H9 (cell line): ENCODE data around the gene DNAAF5. TPM values are rescaled to one million over a fixed set of nuclear protein-coding genes. Genes with fewer than 3 reads are reported as not detected.

Experiments used
- DNase-seq: peaks from one replicate; pipeline ENCODE4 v3.0.0-alpha.2; 2017
- H2AFZ ChIP-seq: one replicate; pipeline ENCODE4 v1.6.1; 2013; ENCODE audit warnings: mild to moderate bottlenecking, low read length, control low read depth, moderate library complexity
- H2AK5ac ChIP-seq: 2 replicates; pipeline ENCODE4 v1.6.1; 2013; ENCODE audit warnings: low read length, control low read depth, mixed read lengths; ENCODE audit not compliant: insufficient read length
- H2BK120ac ChIP-seq: one replicate; pipeline ENCODE4 v1.6.1; 2013; ENCODE audit warnings: low read depth, mild to moderate bottlenecking, low read length, control low read depth, inconsistent platforms; ENCODE audit not compliant: poor library complexity, severe bottlenecking
- H2BK12ac ChIP-seq: 2 replicates; pipeline ENCODE4 v1.6.1; 2013; ENCODE audit warnings: low read length, control low read depth, mixed read lengths, low read depth; ENCODE audit not compliant: insufficient read length
- H2BK15ac ChIP-seq: 2 replicates; pipeline ENCODE4 v1.6.1; 2013; ENCODE audit warnings: low read depth, low read length, control low read depth
- H2BK20ac ChIP-seq: one replicate; pipeline ENCODE4 v1.6.1; 2013; ENCODE audit warnings: low read depth, mild to moderate bottlenecking, low read length, control low read depth, inconsistent platforms; ENCODE audit not compliant: poor library complexity, severe bottlenecking
- H2BK5ac ChIP-seq: 2 replicates; pipeline ENCODE4 v1.6.1; 2013; ENCODE audit warnings: low read length, control low read depth, mixed read lengths; ENCODE audit not compliant: insufficient read length
- H3K14ac ChIP-seq: 2 replicates; pipeline ENCODE4 v1.6.1; 2013; ENCODE audit warnings: low read length, control low read depth; ENCODE audit not compliant: insufficient read depth
- H3K18ac ChIP-seq: 2 replicates; pipeline ENCODE4 v1.6.1; 2013; ENCODE audit warnings: low read depth, mild to moderate bottlenecking, mixed read lengths, low read length, control low read depth; ENCODE audit not compliant: insufficient read length
- H3K23ac ChIP-seq: 2 replicates; pipeline ENCODE4 v1.6.1; 2013; ENCODE audit warnings: low read length, control low read depth, mixed read lengths, low read depth; ENCODE audit not compliant: insufficient read length
- H3K23me2 ChIP-seq: 2 replicates; pipeline ENCODE4 v1.6.1; 2013; ENCODE audit warnings: low read depth, mild to moderate bottlenecking, mixed read lengths, low read length, control low read depth; ENCODE audit not compliant: insufficient read length, poor library complexity, severe bottlenecking
- H3K27ac ChIP-seq: 2 replicates; pipeline ENCODE4 v1.5.1; 2013; ENCODE audit warnings: low read length, control low read depth, mixed read lengths, low read depth; ENCODE audit not compliant: insufficient read length
- H3K27me3 ChIP-seq: 2 replicates; pipeline ENCODE4 v1.6.1; 2013; ENCODE audit warnings: low read length, control low read depth, inconsistent platforms; ENCODE audit not compliant: insufficient read depth
- H3K4ac ChIP-seq: 2 replicates; pipeline ENCODE4 v1.6.1; 2013; ENCODE audit warnings: low read depth, mild to moderate bottlenecking, control low read depth, inconsistent platforms, low read length, moderate library complexity
- H3K4me1 ChIP-seq: 2 replicates; pipeline ENCODE4 v1.6.1; 2013; ENCODE audit warnings: low read length, control low read depth, inconsistent platforms; ENCODE audit not compliant: insufficient read depth
- H3K4me2 ChIP-seq: 2 replicates; pipeline ENCODE4 v1.6.1; 2013; ENCODE audit warnings: low read length, control low read depth, mixed read lengths; ENCODE audit not compliant: insufficient read length, insufficient read depth
- H3K56ac ChIP-seq: 2 replicates; pipeline ENCODE4 v1.6.1; 2013; ENCODE audit warnings: low read depth, mild to moderate bottlenecking, mixed read lengths, low read length, control low read depth; ENCODE audit not compliant: insufficient read length
- H3K79me1 ChIP-seq: 2 replicates; pipeline ENCODE4 v1.6.1; 2013; ENCODE audit warnings: low read depth, mild to moderate bottlenecking, moderate library complexity, low read length, control low read depth, inconsistent platforms; ENCODE audit not compliant: insufficient read depth, poor library complexity, severe bottlenecking
- H3K79me2 ChIP-seq: 2 replicates; pipeline ENCODE4 v1.6.1; 2013; ENCODE audit warnings: low read length, control low read depth, inconsistent platforms; ENCODE audit not compliant: insufficient read depth
- H3K9ac ChIP-seq: 2 replicates; pipeline ENCODE4 v1.6.1; 2013; ENCODE audit warnings: low read length, control low read depth, mixed read lengths; ENCODE audit not compliant: insufficient read length; ENCODE audit errors: extremely low read depth
- H3K9me3 ChIP-seq: one replicate; pipeline ENCODE4 v1.6.1; 2013; ENCODE audit warnings: low read depth, low read length, inconsistent platforms; ENCODE audit not compliant: control insufficient read depth
- H3T11ph ChIP-seq: one replicate; pipeline ENCODE4 v1.6.1; 2013; ENCODE audit warnings: mild to moderate bottlenecking, low read length, control low read depth, inconsistent platforms
- H4K20me1 ChIP-seq: one replicate; pipeline ENCODE4 v1.6.1; 2013; ENCODE audit not compliant: control insufficient read depth, insufficient read length, insufficient read depth
- H4K5ac ChIP-seq: 2 replicates; pipeline ENCODE4 v1.6.1; 2013; ENCODE audit warnings: low read depth, mild to moderate bottlenecking, mixed read lengths, low read length, control low read depth; ENCODE audit not compliant: insufficient read length
- H4K8ac ChIP-seq: replicated peaks from 2 replicates; pipeline ENCODE4 v1.6.1; 2013; ENCODE audit warnings: low read length, control low read depth, mixed read lengths, low read depth; ENCODE audit not compliant: insufficient read length
- H4K91ac ChIP-seq: 2 replicates; pipeline ENCODE4 v1.6.1; 2013; ENCODE audit warnings: low read depth, mild to moderate bottlenecking, moderate library complexity, mixed read lengths, low read length, control low read depth; ENCODE audit not compliant: insufficient read length
- H3K27ac Mint-ChIP-seq, 3 experiments: 2 replicates in 2 of 3; 3 replicates in 1 of 3; pipeline ENCODE4 v1.8.0; 2020 to 2021; ENCODE audit warnings: mixed read lengths in 3 of 3, mild to moderate bottlenecking in 1 of 3, moderate library complexity in 1 of 3
- H3K27me3 Mint-ChIP-seq: 2 replicates; pipeline ENCODE4 v1.8.0; 2021; ENCODE audit warnings: low read depth, mild to moderate bottlenecking, moderate library complexity, mixed read lengths
- H3K36me3 Mint-ChIP-seq, 3 experiments: 2 replicates in 2 of 3; 3 replicates in 1 of 3; pipeline ENCODE4 v1.8.0; 2020 to 2021; ENCODE audit warnings: low read depth in 3 of 3, mixed read lengths in 3 of 3; ENCODE audit not compliant: insufficient read depth in 1 of 3
- H3K4me1 Mint-ChIP-seq, 2 experiments: 2 replicates each; pipeline ENCODE4 v1.8.0; 2020; ENCODE audit warnings: mixed read lengths in 2 of 2
- H3K4me3 Mint-ChIP-seq, 2 experiments: 2 replicates in 1 of 2; 3 replicates in 1 of 2; pipeline ENCODE4 v1.8.0; 2020 to 2021; ENCODE audit warnings: mild to moderate bottlenecking in 2 of 2, mixed read lengths in 2 of 2, moderate library complexity in 1 of 2
- H3K9me3 Mint-ChIP-seq, 2 experiments: 2 replicates in 1 of 2; 3 replicates in 1 of 2; pipeline ENCODE4 v1.8.0; 2020; ENCODE audit warnings: mild to moderate bottlenecking in 2 of 2, mixed read lengths in 2 of 2, moderate library complexity in 1 of 2
- CTCF ChIP-seq: fragments of 200-600 bp; sonication (generic); conservative IDR thresholded peaks from 3 replicates; pipeline ENCODE4 v1.8.0; 2021; ENCODE audit warnings: antibody characterized with exemption, mild to moderate bottlenecking
- WGBS: extraction: QIAGEN DNeasy Blood & Tissue Kit; methylation state at CpG from one replicate; pipeline ENCODE4 v1.1.7; 2013; ENCODE audit warnings: missing lambda C conversion rate, low lambda C conversion rate, mixed read lengths; ENCODE audit not compliant: insufficient read length; ENCODE audit errors: extremely low coverage; 5-methylcytosine and 5-hydroxymethylcytosine counted together
- total RNA-seq: library from RNA; stranded (reverse); gene quantifications from 2 replicates; pipeline ENCODE4 v1.2.1, GENCODE V29; 2021

The DNAAF5 gene
- total RNA-seq, 1 experiment from 2014 or later = 43.5 TPM

GRCh38 chr7:833601-834258 is 107.2 kb downstream of the DNAAF5 start:
- no peak for DNase-seq
- Histone ChIP-seq H3K14ac (no peak overlapping the region), H4K20me1 (no peaks in the 10 kb centered on the region), H3K4ac (no peak overlapping the region), H2BK12ac (no peak overlapping the region), H4K8ac (no peak overlapping the region), H2AFZ (no peak overlapping the region), H3K27me3 (no peaks in the 10 kb centered on the region), H3K79me2 (peaks cover 56% of the 10 kb centered on the region; the same call in 1 of the 2 replicates), H3K9ac (no peak overlapping the region), H4K5ac (no peak overlapping the region), H3K4me2 (no peak overlapping the region), H3K79me1 (peaks cover 10% of the 10 kb centered on the region), H3K23ac (no peak overlapping the region), H2BK15ac (no peak overlapping the region), H4K91ac (no peak overlapping the region), H2BK5ac (no peak overlapping the region), H3K27ac (no peak overlapping the region), H3K4me1 (peaks cover 12% of the 10 kb centered on the region), H2BK120ac (no peak overlapping the region), H3K56ac (no peak overlapping the region), H3K18ac (no peak overlapping the region), H3K9me3 (no peaks in the 10 kb centered on the region), H3K23me2 (peaks cover 3% of the 10 kb centered on the region), H2AK5ac (no peak overlapping the region), H2BK20ac (no peak overlapping the region), H3T11ph (no peak overlapping the region)
- peaks cover 16 to 44% (median 31%) of the 10 kb centered on the region in 3 experiments for H3K36me3 Mint-ChIP-seq
- TF ChIP-seq CTCF = no peak
- no peaks in the 10 kb centered on the region for H3K9me3 Mint-ChIP-seq
- H3K4me3 Mint-ChIP-seq = no peak overlapping the region
- no peaks in the 10 kb centered on the region for H3K27me3 Mint-ChIP-seq
- no CpG with 5 or more reads among the region's 8 CpGs for WGBS
- peak overlapping the region in 2 of 3 experiments; percentile 45 to 63; a peak in 1 of 7 replicates for H3K27ac Mint-ChIP-seq
- H3K4me1 Mint-ChIP-seq = peaks cover 40% of the 10 kb centered on the region in 2 experiments
